Glomerular visceral epithelial cell (primary cell): ENCODE results near the gene HOXD13.

Experiments used
- DNase-seq: peaks from one replicate; pipeline ENCODE4 v3.0.0-alpha.2; 2016; ENCODE audit errors: extremely low spot score

HOXD13 gene

DNA sequence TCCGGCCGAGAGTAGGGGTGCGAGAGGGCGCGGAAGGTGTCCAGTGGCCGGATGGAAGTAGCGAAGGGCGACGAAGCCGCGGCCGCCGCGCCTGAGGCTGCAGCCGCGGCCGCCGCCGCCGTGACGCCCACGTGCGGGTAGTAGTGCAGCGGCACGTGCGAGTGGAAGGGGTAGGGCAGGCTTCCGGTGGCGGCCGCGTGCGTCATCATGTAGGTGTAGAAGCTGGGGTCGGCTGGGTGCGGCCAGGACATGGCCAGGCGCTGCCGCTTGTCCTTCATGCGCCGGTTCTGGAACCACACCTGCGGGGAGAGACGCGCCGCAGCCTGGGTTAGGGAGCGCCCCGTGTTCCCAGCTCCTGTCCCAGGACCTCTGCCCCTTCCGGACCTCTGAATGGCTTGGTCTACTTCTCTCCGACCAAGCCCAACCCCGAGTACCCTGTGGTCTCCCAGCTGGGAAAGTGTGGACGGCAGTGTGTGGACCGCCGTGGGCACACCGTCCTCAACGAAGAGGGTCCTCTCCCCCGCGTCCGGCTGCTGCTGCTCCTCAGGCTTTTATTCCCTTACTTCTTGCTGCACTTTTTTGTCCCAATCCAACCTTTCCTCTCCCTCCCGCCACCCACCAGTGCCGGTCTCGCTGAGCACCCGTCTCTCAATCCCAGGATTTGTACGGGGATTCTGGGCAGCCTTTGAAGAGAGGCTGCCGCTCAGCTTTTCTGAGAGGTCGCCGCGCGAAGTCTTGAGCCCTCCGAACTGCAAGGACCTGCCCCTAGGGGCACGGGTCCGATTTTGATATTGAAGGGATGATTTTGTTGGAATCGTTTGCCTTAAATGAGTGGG lies 11.8 kb upstream of the HOXD13 start:
- DNase-seq = peak; percentile 22

DNA sequence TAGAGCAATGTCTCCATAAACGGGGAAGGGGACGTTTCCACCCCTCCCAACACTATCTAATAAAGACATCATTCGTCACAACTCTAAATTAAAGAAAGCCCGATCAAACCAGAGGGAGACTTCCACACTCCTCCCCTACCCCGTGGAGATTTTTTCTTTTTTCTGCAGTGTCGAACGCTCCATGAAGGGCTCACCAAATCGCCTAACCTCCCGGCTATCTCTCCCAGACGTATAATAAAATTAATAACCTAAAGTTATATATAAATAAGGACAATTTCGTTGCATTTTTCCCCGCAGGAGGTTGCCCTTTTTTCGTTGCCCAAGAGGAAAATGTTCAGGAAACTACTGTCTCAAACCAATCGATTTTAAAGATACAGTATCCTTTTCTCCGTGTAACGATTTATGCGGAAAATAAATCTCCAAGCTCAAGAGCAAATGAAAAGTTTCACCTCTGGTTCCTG lies 11.1 kb upstream of the HOXD13 start:
- no peak for DNase-seq

DNA sequence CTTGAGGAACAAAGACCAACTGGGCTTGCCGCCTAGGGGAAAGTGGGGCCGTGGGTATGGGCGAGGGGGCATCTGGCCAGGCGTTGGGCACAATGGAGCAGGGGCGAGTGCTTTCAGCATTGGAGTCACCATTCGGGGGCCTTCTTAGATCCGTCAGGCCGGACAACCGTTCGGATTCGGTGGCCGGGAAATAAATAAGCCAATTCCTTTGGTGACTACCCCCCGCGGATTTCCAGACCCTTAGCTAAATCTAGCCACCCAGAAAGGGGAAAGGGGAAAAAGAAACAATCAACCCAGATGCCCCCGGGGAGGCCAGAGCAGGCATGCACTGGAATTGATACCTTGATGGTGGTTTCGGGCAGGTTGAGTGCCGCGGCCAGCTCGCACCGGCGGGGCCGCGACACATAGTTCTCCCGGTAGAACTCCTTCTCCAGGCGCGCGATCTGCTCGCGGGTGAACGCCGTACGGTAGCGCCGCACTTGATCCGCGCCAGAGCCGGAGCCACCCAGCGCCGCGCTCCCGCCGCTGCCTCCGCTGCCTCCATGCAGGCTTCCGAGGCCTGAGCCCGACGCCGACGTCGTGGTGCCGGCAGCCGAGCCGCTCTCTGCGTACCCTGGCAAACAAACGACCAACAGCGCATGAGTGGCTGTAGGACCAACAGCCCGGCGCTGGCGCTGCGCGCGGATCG lies 10.5 kb upstream of the HOXD13 start:
- no peak for DNase-seq

DNA sequence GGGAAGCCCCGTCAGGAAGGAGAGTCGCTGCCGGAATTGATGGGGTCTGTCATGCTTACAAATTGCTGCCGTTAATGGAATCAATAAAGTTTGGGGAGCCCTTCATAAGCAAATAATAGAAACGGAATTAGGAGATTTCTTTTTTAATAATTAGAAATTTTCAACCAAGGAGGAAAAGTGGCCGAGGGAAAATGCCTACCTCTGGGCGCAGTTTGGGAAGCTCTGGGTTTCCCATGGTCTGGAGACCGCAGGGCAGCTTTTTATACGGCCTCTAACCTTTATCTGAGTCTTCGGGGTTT lies 10.0 kb upstream of the HOXD13 start:
- no peak for DNase-seq

DNA sequence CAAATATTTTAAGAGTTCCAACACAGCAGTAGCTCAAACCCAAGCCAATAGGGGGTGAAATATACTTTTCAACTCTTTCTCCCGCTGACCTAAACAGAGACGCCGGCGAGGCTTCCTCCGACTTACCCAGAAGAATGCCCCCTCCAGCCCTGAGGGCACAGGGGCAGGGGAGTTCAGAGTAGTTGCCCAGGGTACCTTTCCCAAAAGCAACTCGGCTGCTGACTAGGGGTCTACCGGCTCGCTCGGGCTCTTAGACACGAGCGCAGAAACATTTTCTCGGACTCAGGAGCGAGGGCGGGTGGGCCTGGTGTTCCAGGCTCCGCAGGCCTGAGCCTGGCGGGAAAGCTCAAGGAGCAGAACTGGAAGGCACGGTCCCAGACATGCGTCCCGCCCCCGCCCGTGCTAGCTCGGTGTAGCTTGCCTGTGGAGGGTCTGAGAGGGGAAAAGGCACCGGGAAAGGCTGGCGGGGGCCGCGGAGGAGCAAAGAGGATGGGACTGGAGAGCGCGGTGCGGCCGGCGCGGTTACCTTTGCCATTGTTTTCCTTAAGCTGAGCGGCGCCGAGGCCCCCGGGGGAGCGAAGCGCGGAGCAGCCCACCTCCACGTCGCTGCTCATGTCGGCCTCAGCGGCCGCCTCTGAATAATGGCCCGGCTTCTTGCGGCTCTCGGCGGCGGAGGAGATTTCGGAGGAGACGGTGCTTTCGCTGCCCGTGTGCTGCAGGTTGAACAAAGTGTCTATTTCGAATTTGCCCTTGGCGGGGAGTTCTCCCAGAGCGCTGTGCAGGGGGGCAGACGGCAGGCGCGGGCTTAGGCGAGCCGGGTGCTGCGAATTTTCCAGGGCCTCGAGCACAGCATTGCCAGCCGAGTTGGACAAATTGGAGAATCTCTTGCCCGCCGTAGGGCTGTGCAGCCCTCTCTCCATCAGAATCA lies 9.4 kb upstream of the HOXD13 start:
- DNase-seq = no peak

DNA sequence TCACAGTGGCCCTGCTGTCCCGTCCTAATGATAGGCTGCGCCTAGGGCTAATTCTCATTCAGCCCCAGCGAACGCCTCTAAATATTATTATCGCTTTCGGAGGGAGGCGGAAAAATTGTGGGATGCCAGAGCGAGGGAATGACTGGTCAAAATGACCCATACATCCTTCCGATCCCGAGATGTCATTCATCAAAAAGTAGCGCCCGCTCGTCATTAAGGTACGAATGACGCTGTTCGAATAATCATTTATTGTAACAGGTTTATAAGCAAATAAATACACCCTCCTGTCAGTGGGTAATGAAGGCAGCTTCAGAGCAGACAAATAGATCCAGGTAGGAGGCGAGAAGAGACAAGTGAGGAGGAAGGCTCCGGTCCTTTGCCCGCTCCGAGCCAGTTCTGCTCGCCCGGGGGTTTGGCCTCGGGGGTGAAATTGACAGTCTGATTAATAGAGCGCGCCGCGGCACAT lies 8.7 kb upstream of the HOXD13 start, which contains the start of gene EVX2:
EVX2 (minus strand) TSS at position 167 of the 466 bp plus-strand sequence. CDS start 186 bp downstream, outside the sequence.
- no peak for DNase-seq

DNA sequence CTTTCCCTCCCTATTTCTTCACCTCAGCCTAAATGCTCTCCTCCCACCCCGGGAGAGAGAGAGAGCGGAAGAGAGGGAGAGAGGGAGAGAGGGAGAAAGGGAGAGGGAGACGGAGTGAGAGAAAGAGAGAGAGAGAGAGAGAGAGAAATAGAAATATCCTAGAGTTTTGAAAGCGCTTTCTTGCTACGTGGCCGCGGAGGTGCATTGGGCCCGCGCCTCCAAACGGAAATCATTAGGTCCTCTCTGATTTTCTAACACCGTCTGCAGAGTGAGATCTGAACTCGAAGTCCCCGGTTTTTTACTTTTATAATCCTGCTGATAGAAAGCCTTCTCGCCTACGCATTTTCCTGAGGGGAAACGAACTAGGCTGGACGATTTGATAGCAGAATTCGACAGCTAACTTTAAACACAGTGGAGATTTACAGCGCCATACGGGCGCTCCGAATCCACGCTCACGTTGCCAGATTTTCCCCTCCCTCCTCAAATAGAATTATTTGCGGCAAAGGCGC lies 7.9 kb upstream of the HOXD13 start:
- DNase-seq = no peak

DNA sequence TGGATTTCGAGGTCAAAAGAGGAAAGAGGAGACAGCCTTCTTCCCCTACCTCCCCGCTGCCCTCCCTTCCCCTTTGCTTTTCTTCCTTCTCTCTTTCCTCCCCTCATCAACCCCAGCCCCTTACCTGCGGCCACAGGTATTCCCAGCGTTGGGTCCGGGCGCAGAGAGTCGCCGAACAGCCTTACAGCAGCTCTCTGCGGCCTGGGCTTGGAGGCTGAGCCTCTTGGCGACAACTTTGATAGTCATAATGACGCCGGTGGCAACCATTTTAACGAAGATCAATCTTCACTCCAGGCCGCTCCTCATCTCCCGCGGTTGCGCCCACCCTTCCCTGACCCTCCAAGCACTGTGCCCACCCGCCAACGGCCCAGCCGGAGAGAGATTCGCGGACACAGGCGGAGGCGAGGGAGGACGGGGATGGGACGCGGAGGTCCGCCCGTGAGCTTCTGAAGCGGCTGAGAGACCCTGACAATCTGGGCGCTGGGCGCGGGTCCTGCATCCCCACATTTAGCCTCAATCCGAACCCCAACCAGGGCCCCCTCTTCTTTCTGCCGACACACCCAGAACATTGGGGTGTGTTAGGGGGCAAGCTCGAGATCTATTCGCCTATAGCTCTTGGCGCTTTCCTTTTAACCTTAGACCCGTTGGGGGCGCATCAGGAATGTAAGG lies 7.3 kb upstream of the HOXD13 start:
- no peak for DNase-seq

DNA sequence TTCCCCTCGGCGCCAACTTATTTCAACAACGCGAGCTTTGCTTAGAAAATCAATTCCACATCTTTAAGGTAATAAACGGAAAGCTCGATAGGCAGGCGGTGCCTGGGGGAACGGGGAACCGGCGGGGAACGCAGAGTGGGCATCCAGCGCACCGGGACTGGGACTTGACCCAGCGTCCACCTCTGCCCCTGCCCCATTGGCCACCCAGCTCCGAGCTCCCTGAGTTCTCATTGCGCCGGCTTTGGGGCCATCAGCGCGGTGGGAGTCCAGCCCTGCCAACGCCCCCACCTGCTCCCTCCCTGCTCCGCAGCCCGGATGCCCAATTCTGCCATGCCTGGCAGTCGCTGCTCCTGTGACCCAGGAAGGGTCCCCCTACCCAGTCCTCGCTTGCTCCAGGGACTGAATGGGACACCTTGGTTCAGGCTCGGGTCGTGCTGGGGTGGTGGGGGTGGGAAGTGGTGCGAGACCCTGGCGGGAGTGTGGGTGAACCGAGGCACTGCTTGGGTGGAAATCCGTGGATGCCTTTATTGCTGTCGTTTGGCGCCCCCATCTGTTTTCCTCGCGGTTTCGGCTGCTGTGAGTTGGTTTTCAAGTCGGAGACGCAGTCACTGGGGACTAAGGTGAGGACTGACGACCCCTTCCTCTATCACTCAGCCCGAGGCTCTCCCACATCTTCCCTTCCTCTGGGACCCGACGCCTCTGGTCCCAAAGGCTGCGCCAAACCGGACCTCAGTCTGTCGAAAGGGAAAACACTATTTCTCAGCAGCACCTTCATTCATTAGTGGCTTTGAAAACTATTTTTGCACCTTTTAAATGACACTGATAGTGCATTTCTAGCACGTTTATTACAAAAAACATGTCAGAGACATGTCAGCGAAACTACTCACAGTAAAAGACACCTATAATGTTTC lies 6.4 kb upstream of the HOXD13 start:
- no peak for DNase-seq

DNA sequence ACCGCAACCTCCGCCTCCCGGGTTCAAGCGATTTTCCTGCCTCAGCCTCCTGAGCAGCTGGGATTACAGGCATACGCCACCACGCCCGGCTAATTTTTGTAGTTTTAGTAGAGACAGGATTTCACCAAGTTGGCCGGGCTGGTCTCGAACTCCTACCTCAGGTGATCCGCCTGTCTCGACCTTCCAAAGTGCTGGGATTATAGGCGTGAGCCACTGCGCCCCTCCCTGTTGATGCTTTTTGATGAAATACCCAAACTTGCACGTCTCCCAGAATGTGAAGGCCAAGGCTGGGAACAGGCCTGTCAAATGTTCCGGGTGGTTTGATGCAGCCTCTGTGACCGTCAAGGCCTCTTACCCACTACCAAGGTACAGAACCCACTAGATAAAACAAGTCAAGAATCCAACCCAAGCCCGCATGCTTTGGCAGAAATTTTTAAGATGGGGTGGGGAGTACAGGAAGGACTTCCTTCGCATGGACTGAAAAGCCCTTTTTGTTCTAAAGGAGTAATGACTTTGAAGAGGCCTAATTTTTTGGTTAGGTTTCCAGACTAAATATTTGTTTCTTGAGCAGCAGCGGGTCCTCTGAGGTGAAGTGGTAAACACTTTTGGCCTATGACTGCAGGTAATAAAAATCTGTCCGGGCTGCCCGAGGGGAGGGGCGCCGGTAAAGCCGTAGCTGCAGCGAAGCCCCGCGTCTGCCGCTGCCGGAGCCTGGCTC lies 5.0 kb upstream of the HOXD13 start:
- no peak for DNase-seq

DNA sequence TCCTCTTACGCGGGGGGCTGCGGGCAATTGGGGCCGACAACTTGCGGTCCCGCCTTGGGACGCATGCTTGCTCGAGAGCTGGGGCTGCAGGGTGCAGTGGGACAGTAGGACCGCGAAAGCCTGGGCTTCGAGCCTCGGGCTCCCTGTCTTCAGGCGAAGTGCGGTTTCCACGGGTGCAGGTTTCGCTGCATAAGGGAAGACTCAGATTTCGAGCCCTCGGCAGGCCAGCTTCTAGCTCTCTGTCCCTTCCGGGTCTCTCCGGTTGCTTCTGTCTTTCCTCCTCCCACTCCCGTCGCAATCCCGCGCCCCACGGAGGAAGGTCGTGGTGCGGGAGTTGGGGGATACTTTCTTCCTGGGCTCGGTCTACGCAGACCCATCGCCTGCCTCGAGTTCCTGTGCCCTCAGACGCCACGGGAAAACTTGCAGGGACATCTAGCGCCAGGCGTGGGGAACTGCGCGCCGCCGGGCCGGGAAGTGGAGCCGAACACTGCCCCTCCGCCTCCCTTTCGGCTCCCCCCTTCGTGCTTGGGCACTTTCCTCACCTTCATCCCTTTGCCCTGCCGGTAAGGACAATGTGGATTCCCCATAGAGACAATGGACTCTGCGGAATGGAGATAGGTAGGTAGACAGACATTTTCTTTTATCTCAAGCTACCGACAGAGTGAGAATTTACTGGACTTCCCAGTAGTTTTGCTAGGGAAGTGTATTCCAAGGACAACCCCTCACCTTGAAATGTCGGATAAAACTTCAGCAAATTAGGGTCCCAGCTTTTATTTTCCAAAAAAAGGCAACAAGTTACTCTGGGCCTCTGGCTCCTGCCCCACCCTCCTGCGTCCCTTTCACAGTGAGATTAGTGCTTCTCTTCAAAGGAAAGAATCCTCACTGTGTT lies 4.2 kb upstream of the HOXD13 start:
- DNase-seq = peak; percentile 59

DNA sequence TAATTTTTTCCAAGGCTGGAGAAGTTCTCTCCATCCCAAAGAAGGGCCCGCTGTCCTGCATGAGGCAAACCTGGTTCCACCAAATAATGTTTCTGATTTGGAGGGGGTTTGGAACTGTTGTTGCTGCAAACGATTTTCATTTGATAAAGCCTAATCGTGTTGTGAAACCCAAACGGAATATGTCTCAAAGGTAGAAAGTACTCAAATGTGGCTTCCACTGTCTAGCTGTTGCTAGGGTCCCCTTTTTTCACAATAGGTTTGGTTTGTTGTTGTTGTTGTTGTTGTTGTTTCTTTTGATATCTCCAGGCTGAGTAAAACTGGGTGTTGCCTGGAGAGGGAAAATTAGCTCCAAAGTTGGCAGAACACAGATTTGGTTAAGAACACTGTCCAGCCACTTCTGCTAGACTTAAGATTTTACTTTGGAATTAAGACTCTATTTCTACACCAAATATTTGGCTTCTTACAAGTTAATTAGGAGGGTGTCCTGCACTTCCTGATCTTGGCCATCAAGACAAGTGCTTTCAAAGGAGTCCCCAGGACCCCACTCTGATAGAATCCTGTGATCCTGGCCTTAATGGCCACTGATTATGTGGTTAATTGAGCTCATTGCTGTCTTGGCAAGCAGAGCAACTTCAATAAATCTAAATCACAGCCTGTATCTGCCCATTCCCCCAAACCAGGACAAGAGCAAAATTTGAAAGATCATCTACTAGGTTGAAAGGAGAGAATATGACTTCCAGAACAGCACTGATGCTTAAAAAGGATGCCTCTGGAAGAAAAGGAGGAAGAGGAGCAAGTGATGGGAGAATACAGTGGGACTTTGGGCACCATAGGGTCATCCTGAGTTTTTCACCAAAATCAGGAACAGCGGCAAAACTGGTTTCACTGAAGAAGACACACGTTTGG lies 3.3 kb upstream of the HOXD13 start:
- no peak for DNase-seq

DNA sequence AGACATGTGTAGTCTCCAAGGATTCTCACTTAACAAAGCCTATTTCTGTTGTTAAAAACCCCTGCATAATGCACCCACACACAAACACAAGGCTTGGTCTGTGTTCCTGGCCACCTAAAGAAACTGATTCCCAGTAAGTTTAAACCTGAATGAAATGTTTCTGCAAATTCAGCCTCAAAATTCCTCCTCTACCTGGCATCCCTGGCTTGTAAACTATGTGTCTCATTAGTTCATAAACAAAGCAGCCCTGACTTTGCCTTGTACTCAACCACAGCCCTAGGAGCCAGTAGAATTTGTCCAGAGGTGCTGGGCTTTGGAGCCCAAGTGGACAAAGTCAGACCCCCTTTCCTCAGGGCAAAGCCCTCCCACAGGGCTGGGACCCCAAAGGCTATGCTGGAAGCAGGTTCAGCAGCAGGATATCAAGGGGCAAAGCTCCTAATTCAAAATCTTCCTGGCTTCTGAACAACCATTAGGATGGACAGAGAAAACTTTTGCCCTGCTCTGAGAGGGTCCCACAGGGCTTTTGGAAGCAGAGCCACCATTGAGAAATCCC lies 2.6 kb upstream of the HOXD13 start:
- DNase-seq = no peak

DNA sequence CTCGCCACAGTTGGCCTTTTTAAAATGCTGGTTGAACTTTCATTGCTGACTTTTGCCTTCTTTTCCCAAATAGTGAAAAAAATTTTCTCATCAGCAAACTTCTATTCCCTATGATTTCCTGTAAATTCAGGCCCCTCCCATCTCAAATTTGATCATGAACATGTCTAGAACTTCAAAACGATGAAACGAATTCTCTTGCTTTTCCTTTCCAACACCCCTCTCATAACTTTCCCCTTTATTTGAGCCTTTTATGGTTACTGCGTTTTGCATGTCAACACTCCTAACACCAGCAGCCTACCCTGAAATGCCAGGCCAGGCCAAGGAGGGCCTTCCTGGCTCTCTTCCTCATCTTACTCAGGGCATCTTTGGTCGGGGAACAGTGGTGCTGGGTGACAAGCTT lies 1.7 kb upstream of the HOXD13 start:
- DNase-seq = no peak

DNA sequence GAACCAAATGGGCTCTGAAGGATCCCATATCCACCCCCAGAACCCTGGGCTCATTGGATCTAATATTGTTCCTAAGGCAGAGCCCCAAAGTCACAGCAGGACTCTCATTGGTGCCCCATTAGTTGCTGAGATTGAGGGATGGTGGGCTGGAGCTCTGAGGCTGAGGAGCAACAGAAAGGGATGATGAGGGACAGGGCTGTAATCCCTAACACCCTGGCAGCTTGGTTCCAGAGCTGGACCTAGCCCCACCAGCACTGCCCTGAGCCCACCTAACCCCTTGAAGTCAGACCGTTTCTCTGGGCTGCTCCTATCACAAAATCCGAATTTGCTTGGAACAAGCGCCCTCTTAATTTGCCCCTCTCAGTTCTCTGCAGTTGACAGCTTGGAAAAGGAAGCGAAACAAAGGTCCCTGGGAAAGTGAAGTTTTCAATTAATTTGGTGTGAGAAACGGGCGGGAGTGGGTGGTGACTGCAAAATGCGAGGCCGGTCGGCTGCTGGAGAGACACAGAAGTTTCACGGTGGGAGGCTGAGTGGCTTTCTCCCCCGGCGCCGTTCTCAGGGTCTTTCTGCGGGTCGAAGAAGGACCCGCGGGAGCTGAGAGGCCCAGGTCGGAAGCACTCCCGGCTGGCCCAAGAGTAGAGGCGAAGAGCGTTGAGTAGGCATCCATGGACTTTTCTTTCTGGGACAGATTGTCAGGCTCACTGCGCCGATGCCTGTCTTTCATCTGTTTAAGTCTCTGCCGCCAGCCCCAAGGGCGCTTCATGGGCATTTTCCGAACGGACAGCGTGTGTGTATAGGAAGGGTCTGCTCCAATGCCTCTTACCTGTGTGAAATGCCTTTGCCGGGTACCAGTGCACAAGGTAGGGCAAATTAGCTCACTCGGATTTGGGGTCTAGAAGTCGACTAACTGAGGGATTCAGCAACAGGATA lies 927 bp upstream of the HOXD13 start:
- no peak for DNase-seq
